NCI-H1092 treated with DMSO at 0.1 percent for 48 hours (cell line): Measurements from ENCODE around the gene XRCC4.
"Not testable (repeated sequence)": the region's sequence is repeated elsewhere in the genome, so short reads cannot be mapped to it uniquely, and the experiment has no call there.

Experiments used
- DNase-seq: peaks from one replicate; lab custom pipeline; 2025; lab: John Stamatoyannopoulos, UW

XRCC4 gene

GRCh38 chr5:83118471-83118870, 41.1 kb downstream of the XRCC4 start:
- no peak for DNase-seq

- DNase-seq, result no peak
These were observed 41.6 kb downstream of the XRCC4 start for GRCh38 chr5:83118976-83119375.

- DNase-seq, result no peak
These were observed 47.2 kb downstream of the XRCC4 start for GRCh38 chr5:83124593-83124992.

GRCh38 chr5:83125560-83125959, 48.2 kb downstream of the XRCC4 start:
- DNase-seq, result no peak

- DNase-seq, result no peak
These were observed 49.2 kb downstream of the XRCC4 start for GRCh38 chr5:83126501-83126900.

- no peak for DNase-seq
These were observed 56.5 kb downstream of the XRCC4 start for GRCh38 chr5:83133797-83134196.

- no peak for DNase-seq
These were observed 65.2 kb downstream of the XRCC4 start for GRCh38 chr5:83142526-83142925.

GRCh38 chr5:83145241-83145640, 67.9 kb downstream of the XRCC4 start:
- no peak for DNase-seq

- DNase-seq, result no peak
These were observed 68.6 kb downstream of the XRCC4 start for GRCh38 chr5:83145882-83146331.

- no peak for DNase-seq
These were observed 69.1 kb downstream of the XRCC4 start for GRCh38 chr5:83146441-83146840.

GRCh38 chr5:83147593-83147992, 70.2 kb downstream of the XRCC4 start:
- DNase-seq, result no peak

GRCh38 chr5:83148370-83148769, 71.0 kb downstream of the XRCC4 start:
- no peak for DNase-seq

- no peak for DNase-seq
These were observed 72.3 kb downstream of the XRCC4 start for GRCh38 chr5:83149671-83150070.

- DNase-seq, result no peak
These were observed 74.5 kb downstream of the XRCC4 start for GRCh38 chr5:83151821-83152220.

GRCh38 chr5:83152996-83153395, 75.6 kb downstream of the XRCC4 start:
- not testable (repeated sequence) for DNase-seq

- no peak for DNase-seq
These were observed 78.7 kb downstream of the XRCC4 start for GRCh38 chr5:83156001-83156400.

- DNase-seq, result no peak
These were observed 79.8 kb downstream of the XRCC4 start for GRCh38 chr5:83157163-83157562.

GRCh38 chr5:83162601-83163000, 85.3 kb downstream of the XRCC4 start:
- DNase-seq, result no peak

GRCh38 chr5:83167538-83167937, 90.2 kb downstream of the XRCC4 start:
- DNase-seq, result no peak

- no peak for DNase-seq
These were observed 92.4 kb downstream of the XRCC4 start for GRCh38 chr5:83169571-83170337.

GRCh38 chr5:83172011-83172410, 94.7 kb downstream of the XRCC4 start:
- DNase-seq, result no peak

- DNase-seq, result no peak
These were observed 95.3 kb downstream of the XRCC4 start for GRCh38 chr5:83172655-83173054.

- no peak for DNase-seq
These were observed 96.5 kb downstream of the XRCC4 start for GRCh38 chr5:83173826-83174225.

GRCh38 chr5:83177803-83178202, 100.5 kb downstream of the XRCC4 start:
- no peak for DNase-seq
